Esophagus (tissue), 2 donors: ENCODE measurements around the gene EEF1AKMT2. TPM values are rescaled to one million over a fixed set of nuclear protein-coding genes. Genes with fewer than 3 reads are reported as not detected.

Experiments
- H3K27ac ChIP-seq, 2 donors: one replicate each; pipeline ENCODE4 v1.5.1; 2013; ENCODE audit warnings: low read depth in 2 of 2, mild to moderate bottlenecking in 2 of 2, inconsistent platforms in 1 of 2, low read length in 1 of 2, moderate library complexity in 1 of 2
- H3K27me3 ChIP-seq, 2 donors: one replicate each; pipeline ENCODE4 v1.6.1; 2013; ENCODE audit warnings: low read length in 2 of 2, control low read depth in 1 of 2, mild to moderate bottlenecking in 1 of 2; ENCODE audit not compliant: insufficient read depth in 2 of 2, control insufficient read depth in 1 of 2
- H3K36me3 ChIP-seq, 2 donors: one replicate each; pipeline ENCODE4 v1.6.1; 2013; ENCODE audit warnings: low read length in 1 of 2; ENCODE audit not compliant: control insufficient read depth in 2 of 2, insufficient read depth in 2 of 2
- H3K4me1 ChIP-seq, 2 donors: one replicate each; pipeline ENCODE4 v1.6.1; 2013; ENCODE audit warnings: low read length in 1 of 2; ENCODE audit not compliant: control insufficient read depth in 2 of 2, insufficient read depth in 2 of 2
- H3K4me3 ChIP-seq, 2 donors: one replicate each; pipeline ENCODE4 v1.5.1; 2013; ENCODE audit warnings: low read length in 2 of 2, mild to moderate bottlenecking in 2 of 2, low read depth in 1 of 2, moderate library complexity in 1 of 2
- H3K9me3 ChIP-seq, 2 donors: one replicate each; pipeline ENCODE4 v1.6.1; 2013; ENCODE audit warnings: mild to moderate bottlenecking in 2 of 2, low read depth in 1 of 2, low read length in 1 of 2, moderate library complexity in 1 of 2; ENCODE audit not compliant: control insufficient read depth in 2 of 2, insufficient read depth in 1 of 2
- WGBS, 2 donors: extraction: QIAGEN DNeasy Blood & Tissue Kit; methylation state at CpG; one replicate each; pipeline ENCODE4 v1.1.7; 2013; 5-methylcytosine and 5-hydroxymethylcytosine counted together
- polyA plus RNA-seq, 2 donors: library from polyadenylated mRNA; stranded (reverse); fragments of 200-250 nt; gene quantifications; one replicate each; pipeline ENCODE4 v1.2.3, GENCODE V29; 2013
- donor health status: healthy with polysubstance abuse.
- donor health status: Bipolar disorder and iron deficiency.

Gene EEF1AKMT2
- polyA plus RNA-seq, 2 donors: 7.1 to 15.3 TPM

DNA sequence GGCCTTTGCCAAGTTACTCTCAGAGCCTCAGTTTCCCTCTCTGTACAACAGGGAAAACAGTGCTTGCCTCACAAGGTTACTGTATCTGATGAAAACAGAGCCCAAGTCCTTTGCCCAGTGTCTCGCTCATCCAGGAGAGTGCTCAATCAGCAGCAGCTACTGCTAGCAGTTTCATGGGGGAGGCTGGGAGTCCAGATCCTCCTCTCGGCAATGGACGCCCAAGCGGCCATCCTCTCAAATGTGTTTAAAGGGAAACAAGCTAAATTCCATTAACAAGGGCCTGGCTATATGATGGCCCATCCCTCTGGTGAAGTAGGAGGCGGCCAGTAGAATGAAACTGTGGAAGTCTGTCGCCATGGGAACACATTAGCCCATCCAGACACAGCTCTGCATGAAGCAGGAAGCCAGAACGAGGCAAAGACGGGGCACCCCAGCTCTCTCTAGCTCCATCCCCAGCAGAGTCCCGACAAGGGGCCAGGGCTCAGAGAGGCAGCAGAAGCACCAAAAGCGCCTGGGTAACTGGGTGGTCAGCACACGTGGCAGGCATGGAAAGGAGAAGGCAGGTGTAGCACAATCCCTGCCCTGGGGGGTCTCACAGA, 82.7 kb downstream of the EEF1AKMT2 start:
- H3K4me3 ChIP-seq: no peak overlapping the region
- H3K27ac ChIP-seq: peak overlapping the region; percentile 35 to 84
- peaks cover 9 to 32% of the 10 kb centered on the region in 2 donors for H3K4me1 ChIP-seq
- peaks cover 3 to 23% of the 10 kb centered on the region in 2 donors for H3K36me3 ChIP-seq
- H3K27me3 ChIP-seq: no peaks in the 10 kb centered on the region
- no peaks in the 10 kb centered on the region for H3K9me3 ChIP-seq
- 69 to 75% methylated on average over 11 of the region's 11 CpGs for WGBS, 2 donors

DNA sequence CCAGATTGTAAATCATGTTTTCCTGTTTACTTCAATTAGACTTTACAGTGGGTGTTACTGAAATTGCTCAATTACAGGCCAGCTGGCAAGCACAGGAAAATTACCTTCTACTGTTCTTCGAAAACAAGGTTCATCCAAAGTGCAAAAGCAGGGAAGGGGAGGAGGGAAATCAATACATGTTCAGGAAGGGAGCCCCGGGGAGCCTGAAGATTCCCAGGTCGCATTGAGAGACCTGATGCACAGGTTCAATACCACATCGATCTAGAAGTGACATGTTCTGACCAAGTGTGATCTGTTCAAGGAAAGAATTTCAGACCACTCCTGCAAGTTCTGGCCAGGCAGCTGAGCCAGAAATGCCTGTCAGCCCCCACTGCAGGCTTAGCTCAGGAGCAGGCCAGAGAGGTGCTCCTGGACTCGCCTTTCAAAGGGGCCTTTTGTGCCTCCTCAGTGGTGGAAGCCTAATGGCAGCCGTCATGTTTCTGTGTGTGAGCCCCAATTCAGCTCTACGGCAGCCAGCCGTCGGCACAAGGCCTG, 83.4 kb downstream of the EEF1AKMT2 start:
- H3K4me3 ChIP-seq: no peak overlapping the region
- H3K4me1 ChIP-seq: peaks cover 9 to 37% of the 10 kb centered on the region in 2 donors
- H3K36me3 ChIP-seq: peaks cover 3 to 30% of the 10 kb centered on the region in 2 donors
- H3K9me3 ChIP-seq: no peaks in the 10 kb centered on the region
- H3K27ac ChIP-seq: peak overlapping the region; percentile 35 to 75
- H3K27me3 ChIP-seq: no peaks in the 10 kb centered on the region
- WGBS, 2 donors: 24 to 37% methylated on average over 9 of the region's 9 CpGs

Other genes with a start within 250 kb of the EEF1AKMT2 start
- gene FAM53B, start 47.5 kb downstream of the EEF1AKMT2 start, polyA plus RNA-seq: 10 to 100 TPM in 1 of 2 donors, 1 to 10 TPM in 1; 9.0 to 16.8 TPM
- 1 to 10 TPM; 5.1 to 6.9 TPM for gene ABRAXAS2, start 9.9 kb upstream of the EEF1AKMT2 start, polyA plus RNA-seq
- gene ZRANB1, start 150.2 kb upstream of the EEF1AKMT2 start, polyA plus RNA-seq: 10 to 100 TPM in 1 of 2 donors, 1 to 10 TPM in 1; 9.3 to 10.4 TPM